Keratinocyte (primary cell): ENCODE results near the gene PLEKHO1. TPM values are rescaled to one million over a fixed set of nuclear protein-coding genes. Genes with fewer than 3 reads are reported as not detected.
"Not testable (repeated sequence)": the region's sequence is repeated elsewhere in the genome, so short reads cannot be mapped to it uniquely, and the experiment has no call there.

Experiments used
- DNase-seq: peaks from one replicate; pipeline ENCODE4 v3.0.0-alpha.2; 2011; ENCODE audit warnings: low read depth, missing footprints, low spot score
- FAIRE-seq: peaks from 2 replicates; lab custom pipeline; 2011; peaks lifted over from hg19 to GRCh38; lab: Jason Lieb, UNC
- H2AFZ ChIP-seq: 2 replicates; pipeline ENCODE4 v1.6.0; 2012; ENCODE audit warnings: low read length, control low read depth, inconsistent platforms; ENCODE audit not compliant: control insufficient read depth
- H3K27ac ChIP-seq: 2 replicates; pipeline ENCODE4 v1.5.1; 2011; ENCODE audit warnings: low read length; ENCODE audit not compliant: control insufficient read depth, insufficient read depth
- H3K27me3 ChIP-seq: 3 replicates; pipeline ENCODE4 v1.6.0; 2011; ENCODE audit warnings: low read length; ENCODE audit not compliant: control insufficient read depth, insufficient read depth; ENCODE audit errors: extremely low read depth
- H3K36me3 ChIP-seq, 2 experiments: 2 replicates in 1 of 2; 3 replicates in 1 of 2; pipeline ENCODE4 v1.5.1; 2011; ENCODE audit warnings: low read length in 2 of 2, mild to moderate bottlenecking in 1 of 2; ENCODE audit not compliant: control insufficient read depth in 2 of 2, insufficient read depth in 2 of 2; ENCODE audit errors: extremely low read depth in 1 of 2
- H3K4me1 ChIP-seq: 3 replicates; pipeline ENCODE4 v1.5.1; 2011; ENCODE audit warnings: low read length; ENCODE audit not compliant: control insufficient read depth, insufficient read depth; ENCODE audit errors: extremely low read depth
- H3K4me2 ChIP-seq: 3 replicates; pipeline ENCODE4 v1.6.0; 2011; ENCODE audit warnings: low read depth, low read length; ENCODE audit not compliant: control insufficient read depth, insufficient read depth; ENCODE audit errors: extremely low read depth
- H3K4me3 ChIP-seq, 3 experiments: fragments of 200-600 bp in 1 of 3; sonication (generic) in 1 of 3; 2 replicates in 2 of 3; 3 replicates in 1 of 3; pipeline ENCODE4 v1.5.1; 2011 to 2016; ENCODE audit warnings: low read length in 3 of 3, mild to moderate bottlenecking in 3 of 3, control low read depth in 2 of 3, inconsistent platforms in 1 of 3, low read depth in 1 of 3, mixed read lengths in 1 of 3, mixed run types in 1 of 3, moderate library complexity in 1 of 3; ENCODE audit not compliant: control insufficient read depth in 2 of 3, insufficient read depth in 2 of 3; ENCODE audit errors: extremely low read depth in 1 of 3
- H3K79me2 ChIP-seq: 2 replicates; pipeline ENCODE4 v1.6.0; 2012; ENCODE audit warnings: low read length; ENCODE audit not compliant: control insufficient read depth, insufficient read depth
- H3K9ac ChIP-seq: 3 replicates; pipeline ENCODE4 v1.6.0; 2011; ENCODE audit warnings: low read length; ENCODE audit not compliant: control insufficient read depth, insufficient read depth; ENCODE audit errors: extremely low read depth
- H3K9me1 ChIP-seq: 3 replicates; pipeline ENCODE4 v1.6.0; 2011; ENCODE audit warnings: low read length; ENCODE audit not compliant: control insufficient read depth, insufficient read depth; ENCODE audit errors: extremely low read depth
- H3K9me3 ChIP-seq: 2 replicates; pipeline ENCODE4 v1.5.1; 2012; ENCODE audit warnings: low read depth, low read length; ENCODE audit not compliant: control insufficient read depth
- H4K20me1 ChIP-seq: 3 replicates; pipeline ENCODE4 v1.6.0; 2011; ENCODE audit warnings: low read length; ENCODE audit not compliant: control insufficient read depth, insufficient read depth; ENCODE audit errors: extremely low read depth
- EZH2 ChIP-seq: IDR thresholded peaks from one replicate; pipeline ENCODE4 v1.6.1; 2012; ENCODE audit warnings: inconsistent platforms, mild to moderate bottlenecking, low read length, moderate library complexity
- dilution Hi-C: fragments of 300-500 bp; cut with MboI; formaldehyde crosslinking; loops from one replicate; pipeline ENCODE4 v1.7.0; 2020; ENCODE audit warnings: low sequenced_read_pairs; ENCODE audit not compliant: extremely low pct_ligation_motif_present
- polyA plus RNA-seq, 5 experiments: library from polyadenylated mRNA; depleted of rRNA in 3 of 5; stranded (reverse) in 3 of 5; stranded (forward) in 1 of 5; unstranded in 1 of 5; fragments of >200 nt; gene quantifications; 1 replicate in 1 of 5; 2 replicates in 3 of 5; 3 replicates in 1 of 5; pipeline versions ENCODE4 v1.2.1 to v1.2.3, GENCODE V29; 2011 to 2012; ENCODE audit warnings: missing spikeins in 2 of 5, low read depth in 1 of 5, low replicate concordance in 1 of 5
- TF ChIP-seq, protein P1 (sequence below), 3 experiments: IDR thresholded peaks in 1 of 3; conservative IDR thresholded peaks in 1 of 3; optimal IDR thresholded peaks in 1 of 3; 2 replicates in 2 of 3; 3 replicates in 1 of 3; pipeline versions ENCODE3 to v1.5.1; 2011; ENCODE audit warnings: low read length in 3 of 3, mild to moderate bottlenecking in 3 of 3, moderate library complexity in 2 of 3, control low read depth in 1 of 3, inconsistent platforms in 1 of 3; ENCODE audit not compliant: insufficient read depth in 2 of 3; ENCODE audit errors: extremely low read depth in 1 of 3

PLEKHO1 gene
- polyA plus RNA-seq, 1 donor (not counting 4 experiments of a cell fraction or from before 2014, with no cell fraction given), result 2.7 TPM

DNA sequence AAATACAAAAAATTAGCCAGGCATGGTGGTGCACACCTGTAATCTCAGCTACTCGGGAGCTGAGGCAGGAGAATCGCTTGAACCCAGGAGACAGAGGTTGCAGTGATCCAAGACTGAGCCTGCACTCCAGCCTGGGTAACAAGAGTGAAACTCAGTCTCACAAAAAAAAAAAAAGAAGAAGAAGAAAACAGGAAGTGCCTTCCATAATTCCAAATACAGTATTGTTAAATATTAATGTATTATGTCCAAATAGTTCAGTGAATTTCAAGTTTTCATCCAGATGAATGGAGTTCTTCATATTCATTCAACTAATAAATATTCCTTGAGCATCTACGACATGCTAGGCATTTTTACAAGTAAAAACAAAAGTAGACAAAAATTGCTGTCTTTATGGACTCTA, 33.3 kb downstream of the PLEKHO1 start:
- H3K27ac ChIP-seq, result no peak overlapping the region
- dilution Hi-C loops, result no loop called here
- peaks cover 10% of the 10 kb centered on the region for H3K4me1 ChIP-seq
- FAIRE-seq, result no peak
- no peak overlapping the region for H3K4me3 ChIP-seq
- H3K79me2 ChIP-seq, result no peaks in the 10 kb centered on the region
- no peaks in the 10 kb centered on the region for H3K9me1 ChIP-seq
- no peaks in the 10 kb centered on the region for H3K9me3 ChIP-seq
- H2AFZ ChIP-seq, result no peak overlapping the region
- H4K20me1 ChIP-seq, result no peaks in the 10 kb centered on the region
- no peak overlapping the region for H3K4me2 ChIP-seq
- H3K27me3 ChIP-seq, result no peaks in the 10 kb centered on the region
- H3K36me3 ChIP-seq, result no peaks in the 10 kb centered on the region
- no peak for DNase-seq
- H3K9ac ChIP-seq, result no peak overlapping the region
- no peak for TF ChIP-seq EZH2
- TF ChIP-seq, protein P1, sequence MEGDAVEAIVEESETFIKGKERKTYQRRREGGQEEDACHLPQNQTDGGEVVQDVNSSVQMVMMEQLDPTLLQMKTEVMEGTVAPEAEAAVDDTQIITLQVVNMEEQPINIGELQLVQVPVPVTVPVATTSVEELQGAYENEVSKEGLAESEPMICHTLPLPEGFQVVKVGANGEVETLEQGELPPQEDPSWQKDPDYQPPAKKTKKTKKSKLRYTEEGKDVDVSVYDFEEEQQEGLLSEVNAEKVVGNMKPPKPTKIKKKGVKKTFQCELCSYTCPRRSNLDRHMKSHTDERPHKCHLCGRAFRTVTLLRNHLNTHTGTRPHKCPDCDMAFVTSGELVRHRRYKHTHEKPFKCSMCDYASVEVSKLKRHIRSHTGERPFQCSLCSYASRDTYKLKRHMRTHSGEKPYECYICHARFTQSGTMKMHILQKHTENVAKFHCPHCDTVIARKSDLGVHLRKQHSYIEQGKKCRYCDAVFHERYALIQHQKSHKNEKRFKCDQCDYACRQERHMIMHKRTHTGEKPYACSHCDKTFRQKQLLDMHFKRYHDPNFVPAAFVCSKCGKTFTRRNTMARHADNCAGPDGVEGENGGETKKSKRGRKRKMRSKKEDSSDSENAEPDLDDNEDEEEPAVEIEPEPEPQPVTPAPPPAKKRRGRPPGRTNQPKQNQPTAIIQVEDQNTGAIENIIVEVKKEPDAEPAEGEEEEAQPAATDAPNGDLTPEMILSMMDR (optimal IDR thresholded peaks at IDR 0.05 in 1 of 3, IDR thresholded peaks at IDR 0.05 in 1 of 3, conservative IDR thresholded peaks at IDR 0.05 in 1 of 3; ENCODE audit: extremely low read depth in 1 of 3, insufficient read depth in 2 of 3, low read length in 3 of 3), result no peak

DNA sequence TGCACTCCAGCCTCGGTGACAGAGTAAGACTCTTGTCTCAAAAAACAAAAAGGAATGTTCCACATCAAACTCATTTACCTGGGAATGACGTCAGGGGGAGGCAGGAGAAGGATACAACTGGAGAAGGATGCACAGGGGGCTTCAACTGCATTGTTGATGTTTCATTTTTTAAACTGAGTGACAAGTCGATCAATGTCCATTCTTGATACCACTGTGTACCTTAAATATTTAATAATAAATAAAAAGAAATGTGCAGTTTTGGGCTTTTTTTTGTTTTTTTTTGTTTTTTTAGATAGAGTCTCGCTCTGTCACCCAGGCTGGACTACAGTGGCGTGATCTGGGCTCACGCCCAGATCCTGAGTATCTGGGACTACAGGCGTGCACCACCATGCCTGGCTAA, 35.8 kb downstream of the PLEKHO1 start:
- no peak overlapping the region for H2AFZ ChIP-seq
- no peak overlapping the region for H3K9ac ChIP-seq
- no peaks in the 10 kb centered on the region for H3K36me3 ChIP-seq
- H3K4me1 ChIP-seq, result peaks cover 10% of the 10 kb centered on the region
- no peak for TF ChIP-seq EZH2
- TF ChIP-seq, protein P1 (optimal IDR thresholded peaks at IDR 0.05 in 1 of 3, IDR thresholded peaks at IDR 0.05 in 1 of 3, conservative IDR thresholded peaks at IDR 0.05 in 1 of 3; ENCODE audit: extremely low read depth in 1 of 3, insufficient read depth in 2 of 3, low read length in 3 of 3), result no peak
- no peaks in the 10 kb centered on the region for H3K9me3 ChIP-seq
- no peaks in the 10 kb centered on the region for H3K27me3 ChIP-seq
- H4K20me1 ChIP-seq, result no peaks in the 10 kb centered on the region
- no peaks in the 10 kb centered on the region for H3K9me1 ChIP-seq
- FAIRE-seq (no peak), DNase-seq (no peak)
- dilution Hi-C loops, result no loop called here
- no peak overlapping the region for H3K27ac ChIP-seq
- no peak overlapping the region for H3K4me2 ChIP-seq
- H3K4me3 ChIP-seq, result no peak overlapping the region
- H3K79me2 ChIP-seq, result no peaks in the 10 kb centered on the region

DNA sequence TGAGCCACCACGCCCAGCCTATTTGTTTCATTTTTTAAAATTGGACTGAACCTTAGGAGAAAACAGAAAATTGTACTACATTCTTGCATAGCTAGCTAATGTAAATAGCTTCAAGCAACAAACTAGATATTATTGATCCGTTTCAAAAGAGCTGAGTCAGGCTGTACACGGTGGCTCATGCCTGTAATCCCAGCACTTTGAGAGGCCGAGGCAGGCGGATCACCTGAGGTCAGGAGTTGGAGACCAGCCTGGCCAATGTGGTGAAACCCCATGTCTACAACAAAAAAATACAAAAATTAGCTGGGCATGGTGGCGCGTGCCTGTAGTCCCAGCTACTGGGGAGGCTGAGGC, 36.7 kb downstream of the PLEKHO1 start:
- H2AFZ ChIP-seq, DNase-seq, H3K79me2 ChIP-seq, H3K4me3 ChIP-seq, H3K9me3 ChIP-seq, dilution Hi-C loops, H3K4me2 ChIP-seq, FAIRE-seq, H3K9me1 ChIP-seq, H4K20me1 ChIP-seq, H3K27ac ChIP-seq, H3K9ac ChIP-seq, H3K27me3 ChIP-seq, H3K36me3 ChIP-seq: not testable (repeated sequence)
- H3K4me1 ChIP-seq, result peaks cover 10% of the 10 kb centered on the region
